Left lung (tissue), 10 donors: ENCODE measurements around the gene GSTA4. TPM values are rescaled to one million over a fixed set of nuclear protein-coding genes. Genes with fewer than 3 reads are reported as not detected.
"Not testable (repeated sequence)": the region's sequence is repeated elsewhere in the genome, so short reads cannot be mapped to it uniquely, and the experiment has no call there.

Experiments used
- ATAC-seq: fragments of 200-7000 bp; cut with Tn5 transposase; one replicate; pipeline ENCODE4 v1.9.1; 2020; ENCODE audit warnings: moderate library complexity
- DNase-seq, 4 donors: peaks; one replicate each; pipeline ENCODE4 v3.0.0-alpha.2; 2013 to 2020
- H3K27ac ChIP-seq, 2 donors: fragments of 200-600 bp; sonication (generic) in 1 of 2; one replicate each; pipeline versions ENCODE4 v1.5.0 to v1.8.0; 2020 to 2021
- H3K27me3 ChIP-seq, 2 donors: fragments of 200-600 bp; sonication (generic) in 1 of 2; one replicate each; pipeline versions ENCODE4 v1.5.0 to v1.8.0; 2020 to 2021
- H3K36me3 ChIP-seq, 2 donors: fragments of 200-600 bp; sonication (generic) in 1 of 2; one replicate each; pipeline versions ENCODE4 v1.5.0 to v1.8.0; 2020 to 2021
- H3K4me1 ChIP-seq, 2 donors: fragments of 200-600 bp; one replicate each; pipeline ENCODE4 v1.8.0; 2021
- H3K4me3 ChIP-seq, 2 donors: fragments of 200-600 bp; sonication (generic) in 1 of 2; one replicate each; pipeline versions ENCODE4 v1.5.0 to v1.8.0; 2020 to 2021; ENCODE audit warnings: mild to moderate bottlenecking in 1 of 2
- H3K9me3 ChIP-seq, 2 donors: fragments of 200-600 bp; sonication (generic) in 1 of 2; one replicate each; pipeline versions ENCODE4 v1.5.0 to v1.8.0; 2020 to 2021
- CTCF ChIP-seq, 2 donors: fragments of 200-600 bp; sonication (generic) in 1 of 2; IDR thresholded peaks; one replicate each; pipeline versions ENCODE4 v1.5.0 to v1.8.0; 2021; ENCODE audit warnings: antibody characterized with exemption in 2 of 2
- intact Hi-C, 2 donors: fragments of 100-400 bp; cut with DNase I; formaldehyde crosslinking; loops; one replicate each; pipeline versions ENCODE4 v1.11.2 to v1.14.2; 2022
- polyA plus RNA-seq, 6 donors: library from polyadenylated mRNA; unstranded; fragments of 120-200 nt; gene quantifications; one replicate each; pipeline ENCODE4 v1.2.1, GENCODE V29; 2013; ENCODE audit not compliant: insufficient read length in 6 of 6
- total RNA-seq, 2 donors: library from RNA; stranded (reverse); fragmentation: NEBNext Ultra II Directional; extraction: Animal tissue kit (Norgen Biotek cat#: 25700); gene quantifications; one replicate each; pipeline ENCODE4 v1.2.1, GENCODE V29; 2021
- donor health status: DM: no; HTN: yes; CAD: no.
- donor health status: DM: no; HTN: no; CAD: no.

Gene GSTA4
- total and polyA plus RNA-seq, 8 donors: 49.1 to 138 (median 130) TPM

DNA sequence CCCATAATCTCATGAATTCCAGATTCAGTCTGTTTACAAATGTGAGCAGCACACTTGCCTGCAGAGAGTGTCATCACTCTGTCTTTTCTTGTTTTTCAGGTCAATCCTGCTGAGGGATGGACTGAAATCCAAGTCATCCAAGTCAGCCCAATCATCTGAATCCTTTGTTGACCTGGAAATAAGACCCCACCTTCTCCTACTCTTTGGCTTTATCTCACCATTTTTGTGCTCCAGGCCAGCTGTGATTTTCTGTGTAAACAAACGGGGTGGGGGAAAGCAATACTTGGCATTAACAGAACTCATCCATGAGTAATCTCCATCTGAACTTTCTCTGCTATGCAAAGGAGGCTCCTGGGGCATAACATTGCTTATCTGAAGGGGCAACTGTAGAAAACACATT, 16.9 kb upstream of the GSTA4 start:
- no peak for TF ChIP-seq CTCF (IDR thresholded peaks at IDR 0.05)
- peaks cover 0 to 86% of the 10 kb centered on the region in 2 donors for H3K36me3 ChIP-seq

DNA sequence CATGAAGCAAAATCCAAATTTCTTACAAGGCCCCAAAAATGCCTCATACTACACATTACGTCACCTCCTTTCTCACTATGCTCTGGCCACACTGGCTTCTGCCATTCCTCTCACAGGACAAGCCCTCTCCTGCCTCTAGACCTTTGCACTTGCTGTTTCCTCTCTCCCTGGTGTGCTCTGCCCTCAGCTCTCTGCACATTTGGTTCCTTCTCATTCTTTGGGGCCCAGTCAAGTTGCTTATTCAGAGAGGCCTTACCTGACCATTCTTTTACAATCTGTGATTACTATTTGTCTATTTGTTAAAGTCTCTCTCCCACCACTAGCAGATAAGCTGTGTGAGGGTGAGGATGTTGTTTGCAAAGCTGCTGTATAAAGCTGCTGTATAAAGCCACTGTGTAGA, 15.4 kb upstream of the GSTA4 start:
- intact Hi-C loops: no loop called here
- Histone ChIP-seq H3K4me3 (no peak overlapping the region), H3K27ac (no peak overlapping the region), H3K27me3 (no peaks in the 10 kb centered on the region), H3K36me3 (peaks cover 0 to 86% of the 10 kb centered on the region in 2 donors), H3K9me3 (no peaks in the 10 kb centered on the region), H3K4me1 (peaks cover 0 to 6% of the 10 kb centered on the region in 2 donors)
- no peak for TF ChIP-seq CTCF (IDR thresholded peaks at IDR 0.05)
- no peak for DNase-seq
- ATAC-seq: no peak

More for the DNA sequence above, 16.9 kb upstream of the GSTA4 start:
- H3K9me3 ChIP-seq: no peaks in the 10 kb centered on the region
- no peak for ATAC-seq
- DNase-seq: no peak
- intact Hi-C loops: no loop called here
- H3K4me3 ChIP-seq: no peak overlapping the region
- H3K4me1 ChIP-seq: peaks cover 0 to 6% of the 10 kb centered on the region in 2 donors
- H3K27ac ChIP-seq: no peak overlapping the region
- H3K27me3 ChIP-seq: no peaks in the 10 kb centered on the region

GRCh38 chr6:53009511-53009910, 14.4 kb upstream of the GSTA4 start:
- Histone ChIP-seq H3K36me3 (peaks cover 0 to 90% of the 10 kb centered on the region in 2 donors), H3K27me3 (no peaks in the 10 kb centered on the region), H3K4me3 (no peak overlapping the region), H3K9me3 (no peaks in the 10 kb centered on the region), H3K27ac (no peak overlapping the region), H3K4me1 (peaks cover 0 to 3% of the 10 kb centered on the region in 2 donors)
- intact Hi-C loops: no loop called here
- ATAC-seq (no peak), DNase-seq (no peak)
- no peak for TF ChIP-seq CTCF (IDR thresholded peaks at IDR 0.05)

DNA sequence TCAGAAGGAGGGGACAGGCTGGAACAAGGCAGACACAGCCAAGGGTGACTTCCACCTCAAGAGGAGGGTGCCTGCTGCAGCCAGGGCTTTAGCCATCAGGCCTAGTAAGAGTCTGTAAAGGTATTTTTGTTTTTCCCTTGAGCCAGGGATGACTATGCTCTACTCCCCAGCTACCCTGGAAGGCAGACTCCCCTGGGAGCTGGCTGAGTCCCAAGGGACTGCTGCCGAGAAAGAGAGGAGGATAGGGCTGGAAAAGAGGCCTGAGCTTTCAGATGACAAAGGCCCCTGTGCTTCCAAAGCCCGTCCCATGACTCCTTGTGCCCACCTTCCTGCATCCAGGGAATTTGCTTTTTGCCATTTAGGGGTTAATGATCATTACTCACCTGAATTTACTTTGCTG, 14.0 kb upstream of the GSTA4 start:
- Histone ChIP-seq H3K27ac (no peak overlapping the region), H3K4me1 (no peaks in the 10 kb centered on the region), H3K4me3 (no peak overlapping the region), H3K27me3 (no peaks in the 10 kb centered on the region), H3K9me3 (no peaks in the 10 kb centered on the region), H3K36me3 (peaks cover 0 to 93% of the 10 kb centered on the region in 2 donors)
- TF ChIP-seq CTCF (IDR thresholded peaks at IDR 0.05): no peak
- intact Hi-C loops: no loop called here
- ATAC-seq (no peak), DNase-seq (no peak)

DNA sequence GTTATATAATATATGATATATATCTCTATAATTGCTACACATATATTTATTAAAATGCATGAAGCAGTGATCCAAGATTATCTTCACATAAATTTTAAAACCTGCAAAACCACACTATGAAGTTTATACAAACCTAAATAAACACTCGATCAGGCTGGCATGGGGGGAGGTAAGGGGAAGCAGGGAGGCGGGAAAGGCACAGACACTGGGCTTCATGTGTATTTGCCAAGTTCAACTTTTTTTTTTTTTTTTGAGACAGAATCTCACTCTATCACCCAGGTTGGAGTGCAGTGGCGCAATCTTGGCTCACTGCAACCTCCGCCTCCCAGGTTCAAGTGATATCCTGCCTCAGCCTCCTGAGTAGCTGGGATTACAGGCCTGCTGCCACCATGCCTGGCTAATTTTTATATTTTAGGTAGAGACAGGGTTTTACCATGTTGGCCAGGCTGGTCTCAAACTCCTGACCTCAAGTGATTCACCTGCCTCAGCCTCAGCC, 13.2 kb upstream of the GSTA4 start:
- H3K27ac ChIP-seq, H3K9me3 ChIP-seq, H3K27me3 ChIP-seq, DNase-seq, H3K4me3 ChIP-seq, H3K4me1 ChIP-seq, intact Hi-C loops: not testable (repeated sequence)
- peaks cover 0 to 92% of the 10 kb centered on the region in 2 donors for H3K36me3 ChIP-seq
- ATAC-seq: peak; percentile 61

- Histone ChIP-seq H3K4me1 (no peaks in the 10 kb centered on the region), H3K4me3 (no peak overlapping the region), H3K36me3 (peaks cover 0 to 71% of the 10 kb centered on the region in 2 donors), H3K9me3 (no peaks in the 10 kb centered on the region), H3K27me3 (no peaks in the 10 kb centered on the region), H3K27ac (no peak overlapping the region)
- intact Hi-C loops: no loop called here
- TF ChIP-seq CTCF (IDR thresholded peaks at IDR 0.05): no peak
- ATAC-seq (peak; percentile 85), DNase-seq (no peak)
Observed at GRCh38 chr6:53005663-53006250, 10.7 kb upstream of the GSTA4 start.
